ENCODE data around the gene SLIT3.

- TF ChIP-seq, protein P1, sequence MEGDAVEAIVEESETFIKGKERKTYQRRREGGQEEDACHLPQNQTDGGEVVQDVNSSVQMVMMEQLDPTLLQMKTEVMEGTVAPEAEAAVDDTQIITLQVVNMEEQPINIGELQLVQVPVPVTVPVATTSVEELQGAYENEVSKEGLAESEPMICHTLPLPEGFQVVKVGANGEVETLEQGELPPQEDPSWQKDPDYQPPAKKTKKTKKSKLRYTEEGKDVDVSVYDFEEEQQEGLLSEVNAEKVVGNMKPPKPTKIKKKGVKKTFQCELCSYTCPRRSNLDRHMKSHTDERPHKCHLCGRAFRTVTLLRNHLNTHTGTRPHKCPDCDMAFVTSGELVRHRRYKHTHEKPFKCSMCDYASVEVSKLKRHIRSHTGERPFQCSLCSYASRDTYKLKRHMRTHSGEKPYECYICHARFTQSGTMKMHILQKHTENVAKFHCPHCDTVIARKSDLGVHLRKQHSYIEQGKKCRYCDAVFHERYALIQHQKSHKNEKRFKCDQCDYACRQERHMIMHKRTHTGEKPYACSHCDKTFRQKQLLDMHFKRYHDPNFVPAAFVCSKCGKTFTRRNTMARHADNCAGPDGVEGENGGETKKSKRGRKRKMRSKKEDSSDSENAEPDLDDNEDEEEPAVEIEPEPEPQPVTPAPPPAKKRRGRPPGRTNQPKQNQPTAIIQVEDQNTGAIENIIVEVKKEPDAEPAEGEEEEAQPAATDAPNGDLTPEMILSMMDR (IDR thresholded peaks at IDR 0.05): no peak
- TF ChIP-seq POLR2A (IDR thresholded peaks at IDR 0.05): no peak
- no peak for TF ChIP-seq POLR2AphosphoS5 (IDR thresholded peaks at IDR 0.05)
- no peak for TF ChIP-seq EP300 (IDR thresholded peaks at IDR 0.05)
Measured at GRCh38 chr5:168819004-168819621, 481.8 kb downstream of the SLIT3 start.
